ENCODE measurements around the gene TALDO1.

DNA sequence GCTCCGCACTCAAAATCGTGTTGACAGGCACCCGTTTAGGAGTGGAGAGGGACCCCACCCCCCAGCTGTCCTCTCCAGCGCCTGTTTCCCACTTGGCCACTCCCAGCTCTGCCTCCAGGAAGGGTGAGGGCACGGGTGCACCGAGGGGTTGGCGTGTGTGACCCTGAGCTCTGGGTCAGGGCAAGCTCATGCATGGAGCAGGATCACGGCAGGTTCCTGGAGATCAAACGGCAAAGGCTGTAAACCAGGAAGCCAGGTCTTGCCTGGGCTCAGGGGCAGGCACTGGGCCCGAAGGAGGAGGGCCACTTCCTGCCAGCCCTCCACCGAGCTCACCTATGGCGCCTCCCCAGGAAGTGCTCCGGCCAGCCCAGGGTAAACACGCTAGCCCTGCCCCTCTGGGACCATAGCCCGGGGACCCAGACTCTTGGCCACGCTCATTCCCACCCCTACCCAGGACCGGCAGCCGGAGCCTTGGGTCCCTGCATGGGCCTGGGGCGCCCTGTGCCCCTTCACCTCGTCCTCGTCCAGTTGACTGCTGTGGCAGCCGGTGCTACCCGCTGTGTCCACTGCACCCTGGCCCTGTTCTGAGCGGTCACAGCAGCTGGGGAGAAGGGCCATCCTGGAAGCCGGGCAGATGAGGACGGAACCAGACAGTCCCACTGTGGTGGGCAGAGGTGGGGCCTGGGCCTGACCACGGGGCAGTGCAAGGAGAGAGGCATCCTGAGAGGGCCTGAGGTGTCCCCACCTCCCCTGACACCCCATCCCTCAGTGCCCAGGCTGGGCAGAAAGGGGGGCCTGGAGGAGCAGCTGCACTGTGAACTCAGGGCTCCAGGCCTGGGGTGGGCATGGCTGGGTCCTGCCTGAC lies 42.3 kb upstream of the TALDO1 start:
- TF ChIP-seq, protein P1, sequence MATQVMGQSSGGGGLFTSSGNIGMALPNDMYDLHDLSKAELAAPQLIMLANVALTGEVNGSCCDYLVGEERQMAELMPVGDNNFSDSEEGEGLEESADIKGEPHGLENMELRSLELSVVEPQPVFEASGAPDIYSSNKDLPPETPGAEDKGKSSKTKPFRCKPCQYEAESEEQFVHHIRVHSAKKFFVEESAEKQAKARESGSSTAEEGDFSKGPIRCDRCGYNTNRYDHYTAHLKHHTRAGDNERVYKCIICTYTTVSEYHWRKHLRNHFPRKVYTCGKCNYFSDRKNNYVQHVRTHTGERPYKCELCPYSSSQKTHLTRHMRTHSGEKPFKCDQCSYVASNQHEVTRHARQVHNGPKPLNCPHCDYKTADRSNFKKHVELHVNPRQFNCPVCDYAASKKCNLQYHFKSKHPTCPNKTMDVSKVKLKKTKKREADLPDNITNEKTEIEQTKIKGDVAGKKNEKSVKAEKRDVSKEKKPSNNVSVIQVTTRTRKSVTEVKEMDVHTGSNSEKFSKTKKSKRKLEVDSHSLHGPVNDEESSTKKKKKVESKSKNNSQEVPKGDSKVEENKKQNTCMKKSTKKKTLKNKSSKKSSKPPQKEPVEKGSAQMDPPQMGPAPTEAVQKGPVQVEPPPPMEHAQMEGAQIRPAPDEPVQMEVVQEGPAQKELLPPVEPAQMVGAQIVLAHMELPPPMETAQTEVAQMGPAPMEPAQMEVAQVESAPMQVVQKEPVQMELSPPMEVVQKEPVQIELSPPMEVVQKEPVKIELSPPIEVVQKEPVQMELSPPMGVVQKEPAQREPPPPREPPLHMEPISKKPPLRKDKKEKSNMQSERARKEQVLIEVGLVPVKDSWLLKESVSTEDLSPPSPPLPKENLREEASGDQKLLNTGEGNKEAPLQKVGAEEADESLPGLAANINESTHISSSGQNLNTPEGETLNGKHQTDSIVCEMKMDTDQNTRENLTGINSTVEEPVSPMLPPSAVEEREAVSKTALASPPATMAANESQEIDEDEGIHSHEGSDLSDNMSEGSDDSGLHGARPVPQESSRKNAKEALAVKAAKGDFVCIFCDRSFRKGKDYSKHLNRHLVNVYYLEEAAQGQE (IDR thresholded peaks at IDR 0.05; ENCODE audit: borderline replicate concordance) = no peak
- TF ChIP-seq, protein P2, sequence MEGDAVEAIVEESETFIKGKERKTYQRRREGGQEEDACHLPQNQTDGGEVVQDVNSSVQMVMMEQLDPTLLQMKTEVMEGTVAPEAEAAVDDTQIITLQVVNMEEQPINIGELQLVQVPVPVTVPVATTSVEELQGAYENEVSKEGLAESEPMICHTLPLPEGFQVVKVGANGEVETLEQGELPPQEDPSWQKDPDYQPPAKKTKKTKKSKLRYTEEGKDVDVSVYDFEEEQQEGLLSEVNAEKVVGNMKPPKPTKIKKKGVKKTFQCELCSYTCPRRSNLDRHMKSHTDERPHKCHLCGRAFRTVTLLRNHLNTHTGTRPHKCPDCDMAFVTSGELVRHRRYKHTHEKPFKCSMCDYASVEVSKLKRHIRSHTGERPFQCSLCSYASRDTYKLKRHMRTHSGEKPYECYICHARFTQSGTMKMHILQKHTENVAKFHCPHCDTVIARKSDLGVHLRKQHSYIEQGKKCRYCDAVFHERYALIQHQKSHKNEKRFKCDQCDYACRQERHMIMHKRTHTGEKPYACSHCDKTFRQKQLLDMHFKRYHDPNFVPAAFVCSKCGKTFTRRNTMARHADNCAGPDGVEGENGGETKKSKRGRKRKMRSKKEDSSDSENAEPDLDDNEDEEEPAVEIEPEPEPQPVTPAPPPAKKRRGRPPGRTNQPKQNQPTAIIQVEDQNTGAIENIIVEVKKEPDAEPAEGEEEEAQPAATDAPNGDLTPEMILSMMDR (IDR thresholded peaks at IDR 0.05; ENCODE audit: poor library complexity, severe bottlenecking) = no peak
- TF ChIP-seq EP300 (conservative IDR thresholded peaks at IDR 0.05; ENCODE audit: poor library complexity, severe bottlenecking) = no peak
- TF ChIP-seq EZH2 (IDR thresholded peaks at IDR 0.05; ENCODE audit: borderline replicate concordance, insufficient read depth, low read length, poor library complexity, severe bottlenecking) = no peak
- TF ChIP-seq TAF1 (IDR thresholded peaks at IDR 0.05; ENCODE audit: low read depth) = no peak
- no peak for TF ChIP-seq POLR2AphosphoS5 (IDR thresholded peaks at IDR 0.05)
- TF ChIP-seq SMC3 (conservative IDR thresholded peaks at IDR 0.05; ENCODE audit: poor library complexity) = no peak
- no peak for TF ChIP-seq RAD21 (conservative IDR thresholded peaks at IDR 0.05)

Data from neural cell (in vitro differentiated cells).